Measurements from ENCODE around the gene OR13C8. TPM values are rescaled to one million over a fixed set of nuclear protein-coding genes. Genes with fewer than 3 reads are reported as not detected.
"Not testable (repeated sequence)": the region's sequence is repeated elsewhere in the genome, so short reads cannot be mapped to it uniquely, and the experiment has no call there.

OR13C8 gene
- total RNA-seq, 4 donors from 2014 or later, result not detected

DNA sequence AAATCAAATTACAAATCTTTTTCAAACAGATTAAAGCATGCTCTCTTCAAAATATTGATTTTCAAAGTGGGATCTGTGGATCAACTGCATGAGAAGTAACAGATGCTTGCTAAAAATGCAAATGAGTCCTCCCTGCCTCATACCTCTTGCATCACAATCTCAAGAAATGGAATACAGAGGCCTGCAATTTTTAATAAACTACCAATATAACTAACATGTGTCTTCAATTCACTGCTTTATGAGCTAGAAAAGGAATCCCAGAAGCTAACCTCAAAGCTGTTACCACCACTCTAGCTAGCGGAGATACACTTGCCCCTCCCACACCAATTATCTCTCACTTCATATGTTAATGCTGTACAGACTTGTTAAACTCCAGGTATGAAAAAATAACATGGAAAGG, 20.7 kb downstream of the OR13C8 start:
- TF ChIP-seq, protein P1, sequence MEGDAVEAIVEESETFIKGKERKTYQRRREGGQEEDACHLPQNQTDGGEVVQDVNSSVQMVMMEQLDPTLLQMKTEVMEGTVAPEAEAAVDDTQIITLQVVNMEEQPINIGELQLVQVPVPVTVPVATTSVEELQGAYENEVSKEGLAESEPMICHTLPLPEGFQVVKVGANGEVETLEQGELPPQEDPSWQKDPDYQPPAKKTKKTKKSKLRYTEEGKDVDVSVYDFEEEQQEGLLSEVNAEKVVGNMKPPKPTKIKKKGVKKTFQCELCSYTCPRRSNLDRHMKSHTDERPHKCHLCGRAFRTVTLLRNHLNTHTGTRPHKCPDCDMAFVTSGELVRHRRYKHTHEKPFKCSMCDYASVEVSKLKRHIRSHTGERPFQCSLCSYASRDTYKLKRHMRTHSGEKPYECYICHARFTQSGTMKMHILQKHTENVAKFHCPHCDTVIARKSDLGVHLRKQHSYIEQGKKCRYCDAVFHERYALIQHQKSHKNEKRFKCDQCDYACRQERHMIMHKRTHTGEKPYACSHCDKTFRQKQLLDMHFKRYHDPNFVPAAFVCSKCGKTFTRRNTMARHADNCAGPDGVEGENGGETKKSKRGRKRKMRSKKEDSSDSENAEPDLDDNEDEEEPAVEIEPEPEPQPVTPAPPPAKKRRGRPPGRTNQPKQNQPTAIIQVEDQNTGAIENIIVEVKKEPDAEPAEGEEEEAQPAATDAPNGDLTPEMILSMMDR (IDR thresholded peaks at IDR 0.05; ENCODE audit: low read depth), result no peak

DNA sequence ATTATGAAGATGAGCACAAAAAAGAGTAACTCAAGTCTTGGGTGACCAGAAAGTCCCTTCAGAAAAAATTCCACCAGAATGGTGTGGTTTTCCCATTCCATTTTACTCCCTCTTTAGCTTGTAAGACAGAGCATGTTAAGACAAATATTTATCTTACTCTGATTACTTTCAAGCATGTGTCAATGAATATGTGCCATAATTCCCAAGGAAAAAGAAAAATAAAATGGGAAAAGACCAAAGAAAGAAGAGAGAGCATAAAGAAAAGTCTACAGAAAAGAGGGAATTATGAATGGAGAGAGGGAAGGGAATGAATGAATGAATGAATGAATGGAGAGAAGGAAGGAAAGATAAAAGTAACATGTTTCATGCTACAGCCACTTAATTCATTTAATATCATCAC, 30.3 kb downstream of the OR13C8 start, which contains the start of gene OR13C5:
Gene OR13C5 (minus strand): TSS at position 101 of the 400 bp plus-strand sequence. CDS start 0 bp downstream, at position 101.
- TF ChIP-seq, protein P1 (IDR thresholded peaks at IDR 0.05; ENCODE audit: low read depth), result not testable (repeated sequence)

DNA sequence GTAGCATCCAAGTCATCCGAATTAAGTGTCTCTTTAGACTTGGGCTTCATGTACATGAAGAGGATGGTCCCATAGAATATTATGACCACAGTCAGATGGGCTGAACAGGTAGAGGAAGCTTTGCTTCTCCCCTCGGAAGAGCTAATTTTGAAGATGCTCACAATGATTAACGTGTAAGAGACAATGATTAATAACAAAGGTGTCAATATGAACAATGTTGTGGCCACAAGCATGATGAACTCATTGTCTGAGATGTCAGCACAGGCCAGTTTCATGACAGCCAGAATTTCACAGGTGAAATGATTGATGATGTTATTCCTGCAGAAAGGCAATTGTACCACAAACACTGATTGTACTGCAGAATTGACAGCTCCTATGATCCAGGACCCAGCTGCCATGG, 35.8 kb downstream of the OR13C8 start:
- TF ChIP-seq, protein P1 (IDR thresholded peaks at IDR 0.05; ENCODE audit: low read depth), result no peak

DNA sequence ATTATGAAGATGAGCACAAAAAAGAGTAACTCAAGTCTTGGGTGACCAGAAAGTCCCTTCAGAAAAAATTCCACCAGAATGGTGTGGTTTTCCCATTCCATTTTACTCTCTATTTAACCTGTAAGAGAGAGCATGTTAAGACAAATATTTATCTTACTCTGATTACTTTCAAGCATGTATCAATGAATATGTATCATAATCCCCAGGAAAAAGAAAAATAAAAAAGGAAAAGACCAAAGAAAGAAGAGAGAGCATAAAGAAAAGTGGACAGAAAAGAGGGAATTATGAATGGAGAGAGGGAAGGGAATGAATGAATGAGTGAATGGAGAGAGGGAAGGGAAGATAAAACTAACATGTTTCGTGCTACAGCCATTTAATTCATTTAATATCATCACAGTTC, 36.6 kb downstream of the OR13C8 start, which contains the start of gene OR13C2:
Gene OR13C2 (minus strand): TSS at position 101 of the 400 bp plus-strand sequence. CDS start 0 bp downstream, at position 101.
- TF ChIP-seq, protein P1 (IDR thresholded peaks at IDR 0.05; ENCODE audit: low read depth), result not testable (repeated sequence)

DNA sequence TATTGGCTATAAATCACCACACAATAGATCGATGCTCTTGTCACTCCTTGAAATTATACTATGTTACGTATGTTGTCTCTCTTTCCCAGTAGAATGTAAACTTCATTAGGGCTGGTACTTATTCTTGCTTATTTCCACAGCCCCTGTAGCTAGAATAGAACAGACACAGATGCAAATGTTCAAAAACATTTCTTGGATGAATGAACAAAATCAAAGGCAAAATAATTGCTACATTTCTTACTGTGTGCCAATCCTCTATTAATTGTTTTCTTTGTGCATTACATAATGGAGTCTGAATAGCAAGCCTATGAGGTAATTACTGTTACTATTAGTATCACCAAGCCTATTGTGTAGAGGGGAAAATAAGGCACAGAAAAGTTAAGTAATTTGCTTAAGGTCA, 37.2 kb downstream of the OR13C8 start:
- TF ChIP-seq, protein P1 (IDR thresholded peaks at IDR 0.05; ENCODE audit: low read depth), result no peak

DNA sequence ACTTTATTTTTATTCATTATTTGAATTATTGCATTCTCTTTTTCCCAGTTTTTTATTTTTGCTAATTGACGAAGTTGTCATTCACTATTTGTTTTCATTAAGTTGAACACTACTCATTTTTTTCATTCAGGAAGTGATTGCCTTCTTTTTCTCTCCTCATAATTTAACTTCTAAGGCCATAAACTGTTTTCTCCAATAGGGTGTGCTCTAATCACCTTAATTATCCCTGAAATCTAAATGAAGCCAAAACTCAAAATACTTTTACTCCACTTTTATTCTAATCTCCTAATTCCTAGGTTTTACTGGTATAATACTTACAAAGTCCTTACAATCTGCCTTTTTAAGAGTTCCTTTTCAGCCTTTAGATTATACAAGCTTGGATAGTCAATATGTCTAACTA, 39.4 kb downstream of the OR13C8 start:
- TF ChIP-seq, protein P1 (IDR thresholded peaks at IDR 0.05; ENCODE audit: low read depth), result no peak

DNA sequence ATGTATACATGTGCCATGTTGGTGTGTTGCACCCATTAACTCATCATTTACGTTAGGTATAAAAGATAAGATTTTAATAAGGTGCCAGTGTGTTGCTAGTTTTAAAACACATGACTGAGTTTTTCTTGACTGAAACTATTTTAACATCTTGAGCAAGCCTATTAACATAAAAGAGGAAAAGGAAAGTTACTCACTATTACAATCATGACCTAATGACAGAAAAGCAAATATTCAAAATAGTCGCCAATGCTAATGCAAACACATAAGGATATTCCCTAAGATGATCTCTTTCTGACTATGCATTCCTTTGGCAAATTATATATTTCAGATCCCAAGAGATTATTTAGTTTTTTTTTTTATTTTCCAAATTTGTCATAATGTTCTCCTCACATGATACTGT, 42.2 kb downstream of the OR13C8 start:
- TF ChIP-seq, protein P1 (IDR thresholded peaks at IDR 0.05; ENCODE audit: low read depth), result no peak
